ENCODE measurements around the gene ERP29.

DNA sequence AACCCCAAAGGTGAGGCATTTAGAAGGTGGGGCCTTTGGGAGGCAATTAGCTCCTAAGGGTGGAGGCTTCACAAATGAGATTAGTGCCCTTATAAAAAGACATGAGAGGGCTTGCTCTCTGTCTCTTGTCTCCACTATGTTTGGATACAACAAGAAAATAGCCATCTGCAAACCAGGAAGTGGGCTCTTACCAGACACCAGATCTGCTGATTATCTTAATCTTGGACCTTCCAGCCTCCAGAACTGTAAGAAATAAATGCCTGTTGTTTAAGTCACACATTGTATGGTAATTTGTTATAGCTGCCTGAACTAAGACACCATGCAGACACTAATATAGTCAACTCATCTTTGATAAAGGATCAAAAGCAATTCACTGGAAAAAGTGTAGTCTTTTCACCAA, 34.7 kb upstream of the ERP29 start:
- TF ChIP-seq POLR2A (IDR thresholded peaks at IDR 0.05): no peak
- TF ChIP-seq, protein P1, sequence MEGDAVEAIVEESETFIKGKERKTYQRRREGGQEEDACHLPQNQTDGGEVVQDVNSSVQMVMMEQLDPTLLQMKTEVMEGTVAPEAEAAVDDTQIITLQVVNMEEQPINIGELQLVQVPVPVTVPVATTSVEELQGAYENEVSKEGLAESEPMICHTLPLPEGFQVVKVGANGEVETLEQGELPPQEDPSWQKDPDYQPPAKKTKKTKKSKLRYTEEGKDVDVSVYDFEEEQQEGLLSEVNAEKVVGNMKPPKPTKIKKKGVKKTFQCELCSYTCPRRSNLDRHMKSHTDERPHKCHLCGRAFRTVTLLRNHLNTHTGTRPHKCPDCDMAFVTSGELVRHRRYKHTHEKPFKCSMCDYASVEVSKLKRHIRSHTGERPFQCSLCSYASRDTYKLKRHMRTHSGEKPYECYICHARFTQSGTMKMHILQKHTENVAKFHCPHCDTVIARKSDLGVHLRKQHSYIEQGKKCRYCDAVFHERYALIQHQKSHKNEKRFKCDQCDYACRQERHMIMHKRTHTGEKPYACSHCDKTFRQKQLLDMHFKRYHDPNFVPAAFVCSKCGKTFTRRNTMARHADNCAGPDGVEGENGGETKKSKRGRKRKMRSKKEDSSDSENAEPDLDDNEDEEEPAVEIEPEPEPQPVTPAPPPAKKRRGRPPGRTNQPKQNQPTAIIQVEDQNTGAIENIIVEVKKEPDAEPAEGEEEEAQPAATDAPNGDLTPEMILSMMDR (IDR thresholded peaks at IDR 0.05): no peak
